SH-SY5Y (cell line): ENCODE results near the gene UBIAD1.

Source experiments
- GATA2 ChIP-seq: IDR thresholded peaks from 2 replicates; pipeline ENCODE4 v1.6.1; 2011; ENCODE audit warnings: mild to moderate bottlenecking, low read depth, low read length
- GATA3 ChIP-seq: IDR thresholded peaks from 2 replicates; pipeline ENCODE4 v1.6.1; 2011; ENCODE audit warnings: low read depth, mild to moderate bottlenecking, low read length, moderate library complexity

GRCh38 chr1:11272832-11273594, at the start of gene UBIAD1:
- TF ChIP-seq GATA3, result no peak
- TF ChIP-seq GATA2, result no peak
